ENCODE data around the gene ITGB5. TPM values are rescaled to one million over a fixed set of nuclear protein-coding genes. Genes with fewer than 3 reads are reported as not detected.

The ITGB5 gene
- total RNA-seq, 1 experiment from 2014 or later, result 67.2 TPM

DNA sequence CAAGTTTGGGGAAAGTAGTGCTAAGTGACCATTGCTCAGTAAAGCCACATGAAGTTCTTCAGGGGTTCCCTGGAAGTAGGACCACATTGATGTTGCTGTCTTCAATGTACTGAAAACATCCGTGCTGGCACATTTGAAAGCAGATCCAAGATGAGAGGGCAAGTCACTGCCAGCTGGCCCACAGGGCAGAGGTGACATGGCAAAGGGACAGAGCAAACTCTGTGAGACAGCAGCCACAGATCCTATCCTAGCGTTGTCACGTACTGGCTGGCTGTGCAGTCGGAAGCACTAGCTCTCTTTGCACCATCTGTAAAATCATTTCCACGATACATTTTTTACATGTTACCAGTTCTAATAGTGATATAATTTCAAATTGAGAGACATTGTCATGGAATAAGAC, 33.6 kb upstream of the ITGB5 start:
- intact Hi-C loops (cut with micrococcal nuclease), result loop anchor here (10.0 kb wide), 1 partner anchor 514 kb away; no protein-coding TSS in a partner anchor
- CTCF ChIA-PET, result no interaction called here
- Histone ChIP-seq H3K4me1 (ENCODE audit: insufficient read depth, low read length) (no peaks in the 10 kb centered on the region), H3K36me3 (ENCODE audit: low read depth, low read length) (no peaks in the 10 kb centered on the region), H3K27me3 (ENCODE audit: low read length) (no peaks in the 10 kb centered on the region), H3K9me2 (replicated peaks; ENCODE audit: low read length) (no peaks in the 10 kb centered on the region), H3K27ac (ENCODE audit: low read length) (no peak overlapping the region), H3K4me2 (ENCODE audit: low read length) (no peak overlapping the region), H3F3A (ENCODE audit: low read length, unreplicated experiment) (no peaks in the 10 kb centered on the region), H3K9me3 (ENCODE audit: low read length) (no peaks in the 10 kb centered on the region), H3K9ac (ENCODE audit: low read length) (no peak overlapping the region), H3K4me3 (ENCODE audit: low read length) (no peak overlapping the region), H4K20me1 (ENCODE audit: low read length) (no peaks in the 10 kb centered on the region), H2AFZ (ENCODE audit: low read length) (no peak overlapping the region), H3K79me2 (ENCODE audit: low read length) (no peaks in the 10 kb centered on the region)
- no TSS peak for BruUV-seq (replicated peaks)
- ATAC-seq, result no peak
- no peak for TF ChIP-seq CTCF (conservative IDR thresholded peaks at IDR 0.05; ENCODE audit: low read depth, low read length)
- DNase-seq, result no peak
- POLR2A ChIA-PET (ENCODE audit: unreplicated experiment), result no interaction called here

DNA sequence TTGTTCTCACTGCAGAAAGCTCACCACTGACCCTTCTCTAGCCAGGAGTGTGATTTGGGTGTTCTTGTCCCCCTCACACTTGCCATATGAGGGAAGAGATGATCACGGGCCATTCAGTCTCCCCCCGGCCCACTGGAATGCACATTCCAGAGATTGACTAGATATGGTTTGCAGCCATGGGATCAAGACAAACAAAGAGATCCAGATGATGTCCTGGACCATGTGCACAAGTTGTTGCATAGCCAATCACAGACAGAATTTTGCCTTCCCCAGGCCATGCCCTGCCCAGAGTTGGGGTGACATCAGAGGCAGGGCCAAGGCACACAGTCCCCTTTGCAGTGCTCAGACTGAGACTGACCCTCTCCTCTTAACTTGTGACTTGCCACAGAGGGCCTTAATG, 32.6 kb upstream of the ITGB5 start:
- no peak overlapping the region for H3K4me2 ChIP-seq (ENCODE audit: low read length)
- H3K27me3 ChIP-seq (ENCODE audit: low read length), result no peaks in the 10 kb centered on the region
- H3K27ac ChIP-seq (ENCODE audit: low read length), result no peak overlapping the region
- H3K9me3 ChIP-seq (ENCODE audit: low read length), result no peaks in the 10 kb centered on the region
- intact Hi-C loops (cut with micrococcal nuclease), result loop anchor here (10.0 kb wide), 1 partner anchor 515 kb away; no protein-coding TSS in a partner anchor
- ATAC-seq (no peak), DNase-seq (no peak)
- no peak overlapping the region for H3K9ac ChIP-seq (ENCODE audit: low read length)
- H3K4me1 ChIP-seq (ENCODE audit: insufficient read depth, low read length), result no peaks in the 10 kb centered on the region
- H3K9me2 ChIP-seq (replicated peaks; ENCODE audit: low read length), result no peaks in the 10 kb centered on the region
- H3K36me3 ChIP-seq (ENCODE audit: low read depth, low read length), result no peaks in the 10 kb centered on the region
- no peaks in the 10 kb centered on the region for H3K79me2 ChIP-seq (ENCODE audit: low read length)
- H3K4me3 ChIP-seq (ENCODE audit: low read length), result no peak overlapping the region
- BruUV-seq (replicated peaks), result no TSS peak
- H2AFZ ChIP-seq (ENCODE audit: low read length), result no peak overlapping the region
- ChIA-PET POLR2A (ENCODE audit: unreplicated experiment) (no interaction called here), CTCF (no interaction called here)
- no peaks in the 10 kb centered on the region for H4K20me1 ChIP-seq (ENCODE audit: low read length)
- no peaks in the 10 kb centered on the region for H3F3A ChIP-seq (ENCODE audit: low read length, unreplicated experiment)
- TF ChIP-seq EZH2phosphoT487 (IDR thresholded peaks at IDR 0.05; ENCODE audit: borderline replicate concordance, low read length) (no peak), EZH2 (IDR thresholded peaks at IDR 0.05; ENCODE audit: low read length, unreplicated experiment) (no peak), CTCF (conservative IDR thresholded peaks at IDR 0.05; ENCODE audit: low read depth, low read length) (no peak)

DNA sequence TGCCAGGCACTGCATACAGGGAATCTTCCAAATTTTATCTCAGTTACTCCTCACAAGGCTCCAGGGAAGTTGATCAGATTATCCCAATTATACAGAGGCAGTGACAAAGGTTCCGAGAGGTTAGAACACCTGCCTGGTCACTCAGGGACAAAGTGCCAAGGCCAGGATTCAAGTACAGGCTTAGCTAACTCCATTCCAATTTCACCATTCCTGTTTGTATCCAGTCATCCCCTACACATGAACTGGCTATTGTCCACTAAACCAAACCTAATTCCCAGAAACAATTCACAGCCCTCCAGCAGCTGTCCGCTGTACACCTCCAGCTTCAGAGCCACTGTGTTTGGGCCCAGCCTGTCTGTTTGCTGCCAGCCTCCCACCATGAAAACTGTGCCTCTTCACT, 31.4 kb upstream of the ITGB5 start:
- BruUV-seq (replicated peaks), result no TSS peak
- Histone ChIP-seq H3K27me3 (ENCODE audit: low read length) (no peaks in the 10 kb centered on the region), H3K79me2 (ENCODE audit: low read length) (no peaks in the 10 kb centered on the region), H3K4me2 (ENCODE audit: low read length) (no peak overlapping the region), H3K27ac (ENCODE audit: low read length) (no peak overlapping the region), H4K20me1 (ENCODE audit: low read length) (no peaks in the 10 kb centered on the region), H3K9ac (ENCODE audit: low read length) (no peak overlapping the region), H2AFZ (ENCODE audit: low read length) (no peak overlapping the region), H3K4me3 (ENCODE audit: low read length) (no peak overlapping the region), H3K4me1 (ENCODE audit: insufficient read depth, low read length) (no peaks in the 10 kb centered on the region), H3K36me3 (ENCODE audit: low read depth, low read length) (no peaks in the 10 kb centered on the region), H3K9me2 (replicated peaks; ENCODE audit: low read length) (no peaks in the 10 kb centered on the region), H3F3A (ENCODE audit: low read length, unreplicated experiment) (no peaks in the 10 kb centered on the region), H3K9me3 (ENCODE audit: low read length) (no peaks in the 10 kb centered on the region)
- DNase-seq (no peak), ATAC-seq (no peak)
- no peak for TF ChIP-seq EZH2 (IDR thresholded peaks at IDR 0.05; ENCODE audit: low read length, unreplicated experiment)
- TF ChIP-seq EZH2phosphoT487 (IDR thresholded peaks at IDR 0.05; ENCODE audit: borderline replicate concordance, low read length), result no peak
- TF ChIP-seq CTCF (conservative IDR thresholded peaks at IDR 0.05; ENCODE audit: low read depth, low read length), result no peak
- CTCF ChIA-PET, result no interaction called here
- intact Hi-C loops (cut with micrococcal nuclease), result no loop called here
- POLR2A ChIA-PET (ENCODE audit: unreplicated experiment), result no interaction called here
